Fibroblast of pulmonary artery (primary cell): ENCODE data around the gene LRRC17.

Experiments used
- DNase-seq: peaks from one replicate; pipeline ENCODE4 v3.0.0-alpha.2; 2010; ENCODE audit warnings: low read depth
- H3K4me3 ChIP-seq: replicated peaks from 2 replicates; pipeline ENCODE4 v1.5.1; 2011; ENCODE audit warnings: low read depth, mild to moderate bottlenecking, control low read depth, low read length, moderate library complexity
- TF ChIP-seq, protein P1 (sequence below): IDR thresholded peaks from 2 replicates; pipeline ENCODE4 v1.5.1; 2011; ENCODE audit warnings: mild to moderate bottlenecking, control low read depth, low read length, inconsistent platforms; ENCODE audit errors: missing control alignments

LRRC17 gene

DNA sequence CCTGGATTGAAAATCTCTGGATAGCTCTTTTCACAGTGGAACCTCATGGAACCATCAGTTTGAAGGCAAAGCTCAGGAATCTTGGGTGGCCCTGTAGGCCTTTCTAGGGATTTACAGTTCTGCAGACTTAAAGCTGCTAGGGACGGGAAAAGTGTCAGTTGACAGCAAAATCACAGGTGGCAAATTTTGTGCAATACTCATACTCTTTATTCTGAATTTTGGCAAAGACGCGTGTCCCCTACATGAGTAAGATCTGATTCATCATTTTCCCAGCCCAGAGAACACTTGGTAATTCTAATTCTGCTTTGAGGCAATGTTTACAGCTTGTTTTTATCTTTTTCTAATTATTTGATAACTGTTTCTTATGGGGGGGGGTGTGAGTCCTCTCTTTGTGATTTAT lies 3.6 kb downstream of the LRRC17 start:
- no peak overlapping the region for H3K4me3 ChIP-seq
- DNase-seq: peak; percentile 79
- TF ChIP-seq, protein P1, sequence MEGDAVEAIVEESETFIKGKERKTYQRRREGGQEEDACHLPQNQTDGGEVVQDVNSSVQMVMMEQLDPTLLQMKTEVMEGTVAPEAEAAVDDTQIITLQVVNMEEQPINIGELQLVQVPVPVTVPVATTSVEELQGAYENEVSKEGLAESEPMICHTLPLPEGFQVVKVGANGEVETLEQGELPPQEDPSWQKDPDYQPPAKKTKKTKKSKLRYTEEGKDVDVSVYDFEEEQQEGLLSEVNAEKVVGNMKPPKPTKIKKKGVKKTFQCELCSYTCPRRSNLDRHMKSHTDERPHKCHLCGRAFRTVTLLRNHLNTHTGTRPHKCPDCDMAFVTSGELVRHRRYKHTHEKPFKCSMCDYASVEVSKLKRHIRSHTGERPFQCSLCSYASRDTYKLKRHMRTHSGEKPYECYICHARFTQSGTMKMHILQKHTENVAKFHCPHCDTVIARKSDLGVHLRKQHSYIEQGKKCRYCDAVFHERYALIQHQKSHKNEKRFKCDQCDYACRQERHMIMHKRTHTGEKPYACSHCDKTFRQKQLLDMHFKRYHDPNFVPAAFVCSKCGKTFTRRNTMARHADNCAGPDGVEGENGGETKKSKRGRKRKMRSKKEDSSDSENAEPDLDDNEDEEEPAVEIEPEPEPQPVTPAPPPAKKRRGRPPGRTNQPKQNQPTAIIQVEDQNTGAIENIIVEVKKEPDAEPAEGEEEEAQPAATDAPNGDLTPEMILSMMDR: no peak

DNA sequence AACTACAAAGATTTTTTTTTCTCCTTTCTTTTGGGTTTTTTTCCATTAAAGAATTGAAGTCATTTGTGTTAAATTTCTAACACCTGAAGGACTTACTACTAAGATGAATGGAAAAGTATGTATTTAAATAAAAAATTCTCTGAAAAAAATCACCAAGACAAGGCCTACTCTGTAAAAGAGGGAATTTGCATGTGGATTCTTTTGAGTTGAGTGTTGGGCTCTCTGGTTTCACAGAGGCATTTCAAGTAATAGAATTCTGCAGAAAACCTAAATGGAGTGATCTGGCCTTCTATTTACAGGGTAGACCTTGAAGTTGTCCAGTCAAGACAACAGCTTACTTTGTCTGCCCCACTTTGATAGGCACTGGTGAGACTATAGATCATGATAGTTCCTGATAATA lies 4.1 kb downstream of the LRRC17 start:
- TF ChIP-seq, protein P1: no peak
- DNase-seq: peak; percentile 41
- H3K4me3 ChIP-seq: no peak overlapping the region

DNA sequence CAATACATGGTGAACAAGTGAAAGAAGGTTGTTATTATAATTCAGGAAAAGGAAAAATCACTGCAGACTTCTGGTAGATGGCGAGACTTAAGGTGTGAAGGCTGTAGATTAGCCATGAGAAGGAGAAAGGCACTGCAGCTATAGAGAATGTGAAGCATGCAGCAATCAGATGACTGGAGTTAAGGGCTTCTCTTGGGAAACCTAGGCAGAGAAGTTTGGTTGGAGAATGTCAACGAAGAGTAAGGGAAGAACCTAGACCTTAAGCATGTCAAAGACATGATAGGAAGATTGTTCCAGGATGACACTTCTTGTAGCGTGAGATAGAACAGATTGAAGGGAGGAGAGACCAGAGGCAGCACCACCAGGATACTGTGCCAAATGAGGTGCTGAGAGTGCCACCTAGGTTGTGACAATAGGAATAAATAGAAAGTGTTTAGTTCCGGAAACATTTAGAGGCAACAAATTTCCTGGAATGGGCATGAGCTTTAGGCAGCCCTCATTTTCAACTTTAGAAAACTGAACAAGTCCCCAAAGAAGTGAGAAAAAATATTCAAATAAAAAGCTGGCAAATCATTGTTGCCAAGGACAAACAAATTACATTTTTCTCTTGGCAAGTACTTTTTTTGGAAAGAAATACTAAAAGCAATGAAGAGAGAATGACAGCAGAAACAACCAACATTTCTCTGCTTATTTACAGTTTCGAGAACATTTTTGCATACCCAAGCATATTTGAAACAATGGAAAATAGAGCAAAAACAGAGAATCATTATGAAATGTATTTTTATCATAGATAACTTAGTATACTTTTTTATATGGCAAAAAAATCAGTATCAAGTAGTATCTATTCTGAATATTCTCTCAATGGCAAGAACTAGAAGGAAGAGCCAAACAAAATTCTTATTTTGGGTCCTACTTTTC lies 4.9 kb downstream of the LRRC17 start:
- TF ChIP-seq, protein P1: no peak
- no peak overlapping the region for H3K4me3 ChIP-seq

DNA sequence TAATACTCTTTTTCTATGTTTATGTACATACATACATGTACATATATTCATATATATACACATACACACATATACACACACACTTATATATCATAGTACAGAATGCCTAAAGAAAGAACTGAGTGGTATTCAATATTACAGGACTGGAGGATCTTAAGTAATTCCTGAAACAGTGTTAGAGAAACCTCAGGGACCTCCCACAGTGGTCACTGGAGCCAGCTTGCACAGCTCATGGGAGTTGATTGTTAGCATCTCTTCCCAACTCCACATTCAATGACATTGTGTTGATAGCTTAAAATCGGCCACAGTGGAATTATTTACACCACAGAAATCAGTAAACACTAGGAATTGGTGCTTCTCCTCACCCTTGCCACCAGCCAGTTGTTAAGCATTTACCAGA lies 6.0 kb downstream of the LRRC17 start:
- H3K4me3 ChIP-seq: no peak overlapping the region
- TF ChIP-seq, protein P1: no peak
- peak; percentile 37 for DNase-seq

More for the DNA sequence above, 4.9 kb downstream of the LRRC17 start:
- peak; percentile 30 for DNase-seq

DNA sequence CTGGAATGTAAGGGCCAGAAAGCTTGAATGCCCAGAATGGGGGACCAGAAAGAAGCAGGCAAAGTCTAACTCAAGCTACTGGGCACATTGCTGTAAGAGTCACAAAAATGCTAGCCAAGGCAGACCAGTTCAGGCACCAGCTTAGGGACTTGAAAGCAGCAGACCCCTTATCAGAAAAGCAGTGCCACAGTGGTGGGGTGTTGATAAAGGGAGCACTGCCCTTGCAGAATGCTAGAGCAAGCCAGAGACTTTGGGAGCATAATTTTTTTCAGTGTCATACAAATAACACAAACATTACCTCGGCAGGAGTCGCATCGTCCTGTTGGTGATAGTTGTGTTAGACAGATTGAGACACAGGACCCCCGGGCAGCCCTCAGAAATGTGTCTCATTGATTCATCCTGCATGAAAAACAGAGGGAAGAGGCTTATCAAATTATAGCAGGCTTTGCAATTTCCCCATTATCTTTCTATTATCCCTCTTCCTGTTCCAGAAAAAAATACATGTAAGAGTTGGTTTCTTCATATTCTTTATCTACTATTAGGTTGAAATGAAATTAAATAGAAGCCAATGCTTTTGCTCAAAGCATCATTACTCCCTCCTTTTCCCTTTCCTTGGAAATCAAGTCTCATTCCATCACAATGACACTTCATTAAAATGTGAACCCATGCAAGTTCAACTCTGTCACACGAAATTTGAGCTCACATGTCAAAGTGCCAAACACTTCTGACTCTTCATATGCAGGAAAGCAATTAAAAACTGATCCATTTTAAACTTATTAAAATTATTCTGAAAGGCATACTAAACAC lies 13.4 kb downstream of the LRRC17 start:
- DNase-seq: peak; percentile 16
- no peak overlapping the region for H3K4me3 ChIP-seq
- TF ChIP-seq, protein P1: no peak

DNA sequence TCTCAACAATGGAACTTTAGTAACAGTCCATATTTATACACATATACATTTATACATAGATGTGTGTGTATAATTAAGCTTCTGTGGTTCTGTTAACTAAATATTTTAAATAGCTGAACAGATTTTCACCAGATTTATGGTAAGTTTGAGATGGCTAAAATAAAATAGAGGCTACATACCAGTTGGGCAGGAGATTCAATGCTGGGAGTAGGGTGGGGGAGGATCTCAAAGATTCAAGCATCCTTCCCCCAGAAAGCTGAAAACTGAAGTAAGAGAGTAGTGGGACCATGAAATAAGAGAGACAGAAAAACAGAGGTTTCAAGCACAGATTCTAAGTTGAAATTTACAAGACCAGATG lies 14.0 kb downstream of the LRRC17 start:
- no peak for DNase-seq
- TF ChIP-seq, protein P1: no peak
- H3K4me3 ChIP-seq: no peak overlapping the region
